ENCODE results near the gene CAPZB. TPM values are rescaled to one million over a fixed set of nuclear protein-coding genes. Genes with fewer than 3 reads are reported as not detected.

The CAPZB gene
- total RNA-seq, 4 donors from 2014 or later, result 107 to 210 (median 119) TPM

DNA sequence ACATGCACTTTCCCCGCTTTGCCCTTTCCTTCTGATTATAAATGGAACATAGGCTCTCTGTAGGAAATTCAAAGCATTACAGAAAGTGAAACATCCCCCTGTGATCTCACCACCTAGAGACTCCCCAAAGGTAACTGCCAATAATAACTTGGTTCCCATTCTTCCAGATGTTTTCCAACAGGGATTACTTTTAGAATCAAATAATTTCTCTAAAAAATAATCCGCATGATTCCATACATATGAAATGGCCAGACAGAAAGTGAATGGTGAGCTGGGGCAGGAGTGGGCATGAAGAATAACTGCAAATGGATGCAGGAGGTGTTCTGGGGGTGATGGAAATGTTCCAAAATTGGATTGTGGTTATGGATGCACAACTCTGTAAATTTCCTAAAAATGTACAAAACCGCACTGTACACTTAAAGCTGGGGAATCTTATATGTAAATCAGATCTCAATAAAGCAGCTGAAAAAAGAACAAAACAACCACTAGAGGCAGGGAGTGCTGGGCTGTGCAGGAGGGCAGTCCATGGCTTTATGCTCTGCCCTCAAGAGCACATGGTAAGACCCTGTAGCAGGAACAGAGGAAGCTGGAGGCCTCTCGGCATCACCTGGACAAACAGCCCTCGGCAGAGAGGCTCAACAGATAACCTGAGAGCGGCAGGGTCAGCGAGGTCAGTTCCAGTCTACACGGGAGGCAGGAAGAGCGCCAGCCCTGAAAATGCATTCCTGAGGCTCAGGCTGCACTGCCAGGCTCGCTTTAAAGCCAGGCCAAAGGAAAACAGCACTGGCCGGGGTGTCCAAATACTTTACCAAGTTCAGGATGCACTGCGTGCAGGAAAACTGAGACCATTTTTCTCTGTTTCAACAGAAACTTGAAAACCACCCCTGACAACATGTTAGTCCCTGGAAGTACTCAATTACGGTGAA, 39.7 kb downstream of the CAPZB start:
- H3K4me1 ChIP-seq, result peaks cover 0 to 78% (median 14%) of the 10 kb centered on the region in 4 donors
- no peak for DNase-seq
- peaks cover 0 to 8% (median 0%) of the 10 kb centered on the region in 3 donors for H3K36me3 ChIP-seq

DNA sequence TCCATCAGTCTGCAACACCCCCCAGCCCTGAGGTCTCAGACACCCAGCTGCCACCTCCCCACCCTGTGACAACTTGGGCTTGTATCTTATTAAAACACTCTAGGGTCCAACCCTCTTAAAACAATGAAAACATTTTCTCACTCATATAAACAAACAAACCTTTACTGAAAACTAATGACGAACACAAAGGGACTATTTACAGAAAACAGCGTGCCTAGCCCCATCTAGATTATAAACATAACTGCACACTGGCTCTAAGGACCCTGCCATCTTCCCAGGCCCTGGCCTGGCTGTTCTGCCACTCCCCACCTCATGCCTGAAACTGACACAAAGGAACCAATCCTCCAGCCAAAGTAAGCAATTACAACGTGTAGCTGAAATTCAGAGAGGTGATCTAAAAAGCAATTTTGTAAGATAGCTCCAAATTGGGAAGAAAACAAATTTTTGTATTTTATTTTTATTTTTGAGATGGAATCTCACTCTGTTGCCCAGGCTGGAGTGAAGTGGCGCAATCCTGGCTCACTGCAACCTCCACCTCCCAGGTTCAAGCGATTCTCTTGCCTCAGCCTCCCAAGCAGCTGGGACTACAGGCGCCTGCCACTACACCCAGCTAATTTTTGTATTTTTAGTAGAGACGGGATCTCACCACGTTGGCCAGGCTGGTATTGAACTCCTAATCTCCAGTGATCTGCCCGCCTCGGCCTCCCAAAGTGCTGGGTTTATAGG, 40.9 kb downstream of the CAPZB start:
- no peaks in the 10 kb centered on the region for H3K9me3 ChIP-seq
- no peak for DNase-seq
- H3K27ac ChIP-seq, result peak overlapping the region in 2 of 4 donors; percentile 20 to 71
- TF ChIP-seq POLR2A (IDR thresholded peaks at IDR 0.05), result no peak
- TF ChIP-seq, protein P1, sequence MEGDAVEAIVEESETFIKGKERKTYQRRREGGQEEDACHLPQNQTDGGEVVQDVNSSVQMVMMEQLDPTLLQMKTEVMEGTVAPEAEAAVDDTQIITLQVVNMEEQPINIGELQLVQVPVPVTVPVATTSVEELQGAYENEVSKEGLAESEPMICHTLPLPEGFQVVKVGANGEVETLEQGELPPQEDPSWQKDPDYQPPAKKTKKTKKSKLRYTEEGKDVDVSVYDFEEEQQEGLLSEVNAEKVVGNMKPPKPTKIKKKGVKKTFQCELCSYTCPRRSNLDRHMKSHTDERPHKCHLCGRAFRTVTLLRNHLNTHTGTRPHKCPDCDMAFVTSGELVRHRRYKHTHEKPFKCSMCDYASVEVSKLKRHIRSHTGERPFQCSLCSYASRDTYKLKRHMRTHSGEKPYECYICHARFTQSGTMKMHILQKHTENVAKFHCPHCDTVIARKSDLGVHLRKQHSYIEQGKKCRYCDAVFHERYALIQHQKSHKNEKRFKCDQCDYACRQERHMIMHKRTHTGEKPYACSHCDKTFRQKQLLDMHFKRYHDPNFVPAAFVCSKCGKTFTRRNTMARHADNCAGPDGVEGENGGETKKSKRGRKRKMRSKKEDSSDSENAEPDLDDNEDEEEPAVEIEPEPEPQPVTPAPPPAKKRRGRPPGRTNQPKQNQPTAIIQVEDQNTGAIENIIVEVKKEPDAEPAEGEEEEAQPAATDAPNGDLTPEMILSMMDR (IDR thresholded peaks at IDR 0.05), result no peak
- H3K4me1 ChIP-seq, result peaks cover 0 to 78% (median 13%) of the 10 kb centered on the region in 4 donors
- no peak overlapping the region for H3K4me3 ChIP-seq
- H3K36me3 ChIP-seq, result peaks cover 0 to 8% (median 0%) of the 10 kb centered on the region in 3 donors
- H3K27me3 ChIP-seq, result no peaks in the 10 kb centered on the region

More for the DNA sequence above, 39.7 kb downstream of the CAPZB start:
- Histone ChIP-seq H3K27me3 (no peaks in the 10 kb centered on the region), H3K27ac (peak overlapping the region in 3 of 4 donors; percentile 40 to 71 (median 43)), H3K9me3 (no peaks in the 10 kb centered on the region), H3K4me3 (no peak overlapping the region)
- TF ChIP-seq, protein P1 (IDR thresholded peaks at IDR 0.05), result peak in 1 of 6 experiments; percentile 19
- no peak for TF ChIP-seq POLR2A (IDR thresholded peaks at IDR 0.05)

DNA sequence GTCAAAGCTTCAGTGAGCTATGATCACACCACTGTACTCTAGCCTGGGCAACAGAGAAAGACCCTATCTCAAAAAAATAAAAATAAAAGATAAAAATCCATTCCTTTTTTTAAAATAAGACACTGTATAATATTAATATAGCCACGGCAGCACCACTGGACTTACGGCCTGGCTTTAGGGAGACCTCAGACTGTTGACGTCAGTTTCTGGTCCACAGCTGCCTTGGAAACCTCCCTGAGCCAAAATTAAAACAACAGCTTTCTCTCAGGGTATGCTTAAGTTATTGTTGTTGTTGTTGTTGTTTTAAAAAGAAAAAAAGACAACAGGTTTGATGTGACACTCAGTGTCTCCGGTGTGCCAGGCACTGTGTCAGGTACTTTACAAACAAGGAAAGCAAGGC, 42.0 kb downstream of the CAPZB start:
- H3K36me3 ChIP-seq, result no peaks in the 10 kb centered on the region
- TF ChIP-seq POLR2A (IDR thresholded peaks at IDR 0.05), result no peak
- TF ChIP-seq, protein P1 (IDR thresholded peaks at IDR 0.05), result no peak
- no peaks in the 10 kb centered on the region for H3K9me3 ChIP-seq
- H3K4me1 ChIP-seq, result peaks cover 0 to 79% (median 7%) of the 10 kb centered on the region in 4 donors
- H3K27me3 ChIP-seq, result no peaks in the 10 kb centered on the region
- no peak for DNase-seq
- H3K4me3 ChIP-seq, result no peak overlapping the region
- peak overlapping the region; percentile 40 to 71 (median 59) for H3K27ac ChIP-seq

DNA sequence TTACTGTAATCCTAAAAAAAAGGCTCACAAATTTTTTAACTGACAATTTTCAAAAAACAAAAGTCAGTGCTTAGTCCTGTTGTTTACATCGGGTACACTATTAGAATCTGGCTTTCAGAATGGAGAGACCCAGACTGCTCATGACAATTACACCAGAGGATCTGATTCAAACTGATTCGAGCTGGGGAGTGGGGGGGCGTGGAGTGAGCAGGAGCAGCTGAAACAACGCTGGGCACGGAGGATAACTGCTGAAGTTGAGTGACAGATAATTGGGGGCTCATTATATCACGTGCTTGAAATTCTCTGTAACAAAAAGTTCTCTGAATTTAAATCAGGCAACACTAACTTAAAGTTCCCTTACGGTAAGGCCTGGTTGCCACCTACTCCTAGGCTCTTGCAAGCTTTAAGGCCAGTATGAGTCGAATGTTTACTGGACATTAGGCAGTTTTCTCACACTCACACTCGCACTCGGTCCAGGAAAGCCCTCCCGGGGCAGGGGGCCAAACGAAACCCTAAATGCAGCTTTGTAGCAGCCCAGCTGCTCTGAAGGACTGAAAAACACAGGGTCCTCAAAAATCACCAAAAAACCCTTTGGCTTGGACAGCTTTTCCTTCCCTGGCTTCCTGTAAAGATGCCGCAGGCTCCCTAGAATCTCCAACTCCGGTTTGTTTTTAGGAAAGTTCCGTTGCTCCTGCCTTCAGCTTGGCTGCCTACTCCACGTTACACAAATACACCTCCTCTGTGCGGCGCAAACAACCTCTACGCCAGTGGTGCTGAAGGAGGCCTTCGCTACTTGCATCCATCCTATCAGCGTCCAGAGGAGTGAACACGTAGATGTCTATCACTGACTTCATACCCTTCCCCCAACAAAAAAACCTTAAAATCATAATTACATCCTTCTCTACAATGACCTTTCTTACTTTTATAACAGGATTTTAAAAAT, 42.9 kb downstream of the CAPZB start:
- H3K4me1 ChIP-seq, result peaks cover 0 to 80% (median 6%) of the 10 kb centered on the region in 4 donors

More for the DNA sequence above, 42.9 kb downstream of the CAPZB start:
- TF ChIP-seq POLR2A (IDR thresholded peaks at IDR 0.05), result no peak
- TF ChIP-seq, protein P1 (IDR thresholded peaks at IDR 0.05), result no peak
- DNase-seq, result no peak
- peak overlapping the region; percentile 11 to 71 (median 59) for H3K27ac ChIP-seq
- H3K36me3 ChIP-seq, result no peaks in the 10 kb centered on the region
- H3K27me3 ChIP-seq, result no peaks in the 10 kb centered on the region
- H3K4me3 ChIP-seq, result no peak overlapping the region
- H3K9me3 ChIP-seq, result no peaks in the 10 kb centered on the region
